NK-92 (cell line): ENCODE data around the gene HIVEP2.

Experiments used
- DNase-seq: peaks from one replicate; lab custom pipeline; 2025; ENCODE audit not compliant: unreplicated experiment; lab: John Stamatoyannopoulos, UW

HIVEP2 gene

GRCh38 chr6:142845624-142846458, 99.1 kb downstream of the HIVEP2 start:
- no peak for DNase-seq

DNA sequence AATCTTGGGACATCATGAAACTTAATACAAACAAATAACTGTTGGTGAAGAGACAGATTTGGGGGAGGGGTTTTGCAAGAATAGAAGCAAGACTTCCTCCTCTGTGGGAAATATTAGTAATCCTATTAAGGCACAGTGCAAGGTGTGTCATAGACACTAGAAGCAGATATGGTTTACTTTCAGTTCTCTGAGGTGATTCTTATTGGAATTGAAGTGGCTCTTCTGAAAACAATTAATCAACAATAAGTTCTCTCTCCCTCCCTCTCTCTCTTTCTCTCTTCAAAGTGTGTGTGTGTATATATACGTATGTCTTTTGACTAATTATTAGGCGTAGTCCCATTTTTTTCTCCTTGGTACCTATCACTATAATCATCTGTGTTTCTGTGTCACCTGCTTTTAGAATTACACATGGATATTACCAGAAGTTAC, 99.8 kb downstream of the HIVEP2 start:
- no peak for DNase-seq

GRCh38 chr6:142844065-142844755, 100.8 kb downstream of the HIVEP2 start:
- DNase-seq: no peak

DNA sequence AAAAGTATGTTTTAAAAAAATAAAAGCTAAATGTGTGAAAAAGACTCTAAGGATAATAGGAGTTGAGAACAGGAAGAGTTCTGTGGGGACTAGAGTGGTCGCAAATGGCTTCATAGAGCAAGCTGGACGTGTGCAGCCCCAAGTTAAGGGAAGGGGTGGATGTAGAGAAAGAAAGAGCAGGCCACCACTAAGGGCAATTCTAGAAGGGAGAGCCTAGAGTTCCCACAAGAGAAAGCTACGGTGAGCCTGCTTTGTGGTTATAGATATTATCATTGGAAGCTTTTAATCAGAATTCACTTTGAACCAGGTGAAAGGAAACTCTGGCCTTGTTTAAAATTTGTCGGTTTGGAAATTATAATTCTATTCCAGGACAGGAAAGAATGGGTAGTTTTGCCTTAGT, 101.6 kb downstream of the HIVEP2 start:
- DNase-seq: no peak

DNA sequence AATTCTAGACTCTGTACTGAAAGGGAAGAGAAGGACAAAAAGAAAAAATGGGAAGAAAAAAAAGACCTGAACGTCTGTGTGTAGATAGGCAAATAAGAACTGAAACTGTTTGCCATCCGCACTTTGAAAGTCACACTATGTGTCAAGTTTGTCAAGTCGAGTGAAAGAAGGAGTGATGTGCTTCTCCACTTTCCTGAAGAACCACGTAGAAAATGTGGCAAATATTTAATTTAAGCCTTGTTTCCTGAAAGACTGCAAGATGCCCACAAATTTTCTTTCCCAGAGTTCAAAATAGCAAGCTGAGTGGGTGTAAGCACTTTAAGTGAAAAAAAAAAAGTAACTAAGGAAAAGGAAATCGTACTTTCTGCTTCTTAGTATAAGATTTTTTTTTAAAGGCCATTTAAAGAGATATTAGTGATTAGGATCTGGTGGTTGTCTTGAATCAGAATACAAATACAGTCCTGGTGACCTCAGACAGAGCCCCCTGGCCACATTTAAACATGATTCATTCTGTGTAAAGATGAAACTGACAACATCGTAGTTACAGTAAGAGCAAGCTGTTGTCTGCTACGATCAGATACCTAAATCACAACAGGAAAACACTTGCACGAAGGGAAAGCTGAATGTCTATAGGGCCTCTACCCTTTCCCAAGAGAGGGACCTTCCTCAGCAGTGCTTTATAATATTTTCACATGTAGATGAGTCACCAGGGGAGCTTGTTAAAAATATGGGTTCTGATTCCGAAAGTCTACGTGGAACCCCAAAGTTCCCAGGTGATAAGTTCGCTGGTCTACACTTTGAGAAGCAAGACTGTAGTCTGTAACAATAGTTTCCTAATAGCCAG, 102.3 kb downstream of the HIVEP2 start:
- DNase-seq: no peak

DNA sequence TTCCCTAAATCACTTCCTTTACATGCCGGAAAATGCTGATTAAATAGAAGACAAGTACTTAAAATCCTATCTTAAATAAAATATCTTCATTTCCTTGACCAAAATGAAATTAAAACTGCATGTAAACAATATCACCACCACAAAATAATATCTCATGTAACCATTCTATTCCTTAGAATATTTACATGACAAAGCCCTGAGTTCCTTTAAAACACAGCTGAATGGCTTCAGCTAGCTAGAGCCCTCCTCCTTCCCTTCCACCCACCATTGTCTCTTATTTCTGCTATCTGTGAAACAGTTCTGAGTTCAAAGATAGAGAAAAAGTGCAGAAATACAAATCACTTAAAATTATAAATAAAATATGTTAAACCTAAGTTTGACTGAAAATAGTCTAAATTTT, 103.1 kb downstream of the HIVEP2 start:
- DNase-seq: no peak

DNA sequence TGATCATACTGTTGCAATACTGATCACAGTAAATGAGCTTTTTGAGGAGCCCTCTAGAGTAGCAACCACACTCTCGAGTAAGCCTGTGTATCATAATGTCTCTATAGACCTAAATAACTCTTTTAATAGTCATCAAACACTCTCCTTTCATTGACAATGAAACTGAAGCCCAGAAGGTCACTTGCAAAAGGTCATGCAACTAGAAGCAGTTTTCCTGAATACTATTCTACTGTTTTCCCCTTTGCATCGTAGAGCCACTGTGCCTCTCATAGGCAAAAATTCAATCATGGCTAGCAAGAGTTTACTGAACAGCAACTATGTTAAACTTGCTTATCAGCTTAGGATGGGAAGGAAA, 105.3 kb downstream of the HIVEP2 start:
- no peak for DNase-seq

DNA sequence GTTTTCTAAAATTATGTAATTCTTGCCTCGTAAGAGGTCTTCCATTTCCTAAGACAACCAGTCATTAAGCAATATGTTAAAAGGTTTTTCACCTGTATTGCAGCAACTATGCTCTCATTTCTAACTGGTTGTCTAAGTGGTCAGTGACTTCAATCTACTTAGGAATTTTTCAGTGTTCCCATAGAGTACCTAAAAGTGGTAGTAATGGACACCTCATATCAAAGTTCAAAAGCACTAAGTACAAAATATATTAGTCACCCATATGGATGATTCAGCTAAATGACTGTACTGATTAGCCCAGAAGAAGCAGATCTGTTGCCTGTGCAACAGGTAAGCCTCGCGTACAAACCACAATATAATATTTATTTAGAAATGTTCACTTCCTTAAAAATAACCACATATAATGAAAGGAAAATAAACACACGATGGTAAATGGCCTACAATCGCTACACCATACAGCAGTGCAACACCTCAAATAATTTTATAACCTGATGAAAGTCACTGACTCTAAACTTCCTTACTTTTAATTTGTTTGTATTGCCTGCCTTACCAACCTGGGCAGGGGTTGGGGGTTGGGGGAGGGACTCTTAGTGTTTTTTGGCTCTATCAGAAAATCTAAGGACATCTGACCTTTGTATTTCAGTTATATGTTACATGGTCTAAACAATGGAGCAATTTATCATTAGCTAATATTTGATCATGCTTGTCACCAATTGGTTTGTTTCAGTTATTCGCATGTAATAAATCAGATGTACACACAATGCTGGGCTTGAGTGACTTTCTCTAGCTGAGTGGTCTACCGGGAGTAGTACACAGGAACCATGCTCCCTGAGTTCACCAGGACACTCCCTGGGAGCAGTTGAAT, 105.9 kb downstream of the HIVEP2 start:
- no peak for DNase-seq

- DNase-seq: no peak
Observed at GRCh38 chr6:142835787-142836535, 109.0 kb downstream of the HIVEP2 start.

GRCh38 chr6:142834853-142835252, 110.1 kb downstream of the HIVEP2 start:
- DNase-seq: no peak

- DNase-seq: no peak
Observed at GRCh38 chr6:142833798-142834197, 111.2 kb downstream of the HIVEP2 start.

DNA sequence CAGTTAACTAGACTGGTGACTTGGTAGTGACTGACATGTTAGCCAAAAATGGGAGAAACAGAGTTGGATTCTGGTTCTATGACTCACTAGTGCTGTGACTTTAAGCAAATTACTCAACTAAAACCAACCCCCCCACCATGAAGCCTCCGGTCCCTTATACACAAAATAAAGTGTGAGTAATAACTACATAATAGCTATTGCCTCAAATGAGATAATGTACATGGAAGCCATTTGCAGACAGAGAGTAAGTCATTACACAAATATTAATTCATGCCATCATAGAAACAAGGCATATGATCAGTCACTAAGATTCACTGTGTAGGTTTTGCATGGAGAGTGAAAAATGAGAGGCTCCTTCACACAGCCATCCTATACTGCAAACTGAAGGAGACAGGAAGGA, 111.9 kb downstream of the HIVEP2 start:
- DNase-seq: no peak

- DNase-seq: no peak
Observed at GRCh38 chr6:142830807-142831206, 114.2 kb downstream of the HIVEP2 start.

DNA sequence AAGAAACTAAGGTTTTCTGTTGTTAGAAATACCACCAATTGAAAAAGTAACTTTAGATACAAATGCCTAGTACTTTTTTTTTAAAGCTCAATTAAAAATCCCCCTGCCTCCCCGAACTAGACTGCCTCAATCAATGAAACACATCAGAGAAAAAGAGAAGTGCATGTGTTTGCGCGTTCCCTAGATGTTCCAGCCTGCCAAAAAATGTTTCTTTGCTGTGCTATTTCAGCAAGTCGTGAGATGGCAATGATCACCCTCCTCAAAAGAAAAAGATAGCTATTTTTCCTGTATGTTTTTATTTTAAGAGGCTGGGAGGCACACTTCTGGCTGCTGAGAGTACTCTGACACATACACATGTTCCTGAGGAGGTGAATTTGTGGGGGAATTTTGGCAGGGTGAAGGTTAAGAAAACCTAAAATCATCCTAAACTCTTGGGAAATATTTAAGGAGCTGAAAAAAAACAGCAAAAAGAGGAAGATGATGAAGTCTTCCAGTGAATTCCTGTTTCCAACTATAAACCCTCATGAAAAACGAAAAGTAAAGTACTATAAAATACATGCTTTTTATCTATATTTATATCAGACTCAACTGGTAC, 114.8 kb downstream of the HIVEP2 start:
- DNase-seq: no peak

DNA sequence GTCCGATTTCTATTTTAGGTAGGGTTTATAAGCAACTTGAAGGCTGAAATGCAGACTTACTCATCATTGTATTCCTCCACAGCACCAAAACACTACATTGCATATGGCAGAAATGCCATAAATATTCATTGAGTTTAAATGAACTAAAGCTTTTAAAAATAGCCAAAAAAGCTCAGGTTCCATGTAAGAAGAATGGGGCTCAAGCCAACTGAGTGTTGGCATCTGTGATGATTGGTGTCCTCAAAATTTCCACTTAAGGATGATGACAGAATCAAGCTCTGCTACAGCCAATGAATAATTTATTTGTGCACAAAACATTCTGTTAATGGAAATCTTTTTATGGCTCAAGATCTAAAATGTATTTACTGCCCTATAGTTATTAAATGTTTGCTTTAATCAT, 115.4 kb downstream of the HIVEP2 start:
- no peak for DNase-seq

DNA sequence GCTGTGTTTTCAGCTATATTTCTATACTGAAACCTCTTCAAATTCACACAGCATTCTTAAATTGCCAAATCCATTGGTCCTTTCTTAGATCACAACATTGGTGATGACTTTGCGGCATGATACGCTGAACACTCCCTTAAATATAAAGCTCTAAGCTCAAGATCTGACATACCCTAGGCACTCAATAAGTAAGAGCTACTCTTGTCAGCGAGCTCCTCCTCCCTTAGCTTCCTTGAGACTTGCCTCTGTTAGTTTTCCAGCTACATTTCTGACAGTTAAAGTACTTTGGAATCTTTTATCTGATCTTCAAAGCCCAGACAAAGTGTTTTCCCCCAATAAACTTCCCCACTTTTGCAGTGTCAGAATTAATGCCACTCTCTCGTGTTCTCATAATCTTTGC, 117.0 kb downstream of the HIVEP2 start:
- no peak for DNase-seq

- DNase-seq: no peak
Observed at GRCh38 chr6:142827369-142827768, 117.6 kb downstream of the HIVEP2 start.

DNA sequence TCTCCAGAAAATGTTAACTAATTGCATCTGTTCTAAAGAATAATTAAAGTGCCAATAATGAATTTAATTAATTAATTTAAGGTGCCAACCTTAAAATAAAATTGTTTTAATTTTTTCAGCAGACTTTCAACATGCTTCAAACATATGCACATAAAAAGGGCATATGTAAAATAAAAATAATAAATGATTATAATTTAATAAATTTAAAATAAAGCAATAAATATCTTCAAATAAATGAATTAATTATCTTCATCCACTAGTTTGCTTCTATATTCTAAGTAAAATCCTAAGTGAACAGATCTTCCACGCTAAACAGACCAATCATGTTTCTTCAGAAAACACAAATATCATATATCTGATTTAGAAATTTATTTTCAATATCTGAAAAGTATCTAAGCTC, 119.2 kb downstream of the HIVEP2 start:
- no peak for DNase-seq

GRCh38 chr6:142824426-142824825, 120.5 kb downstream of the HIVEP2 start:
- no peak for DNase-seq
